Stimulated activated CD8-positive, alpha-beta memory T cell treated with anti-CD3 and anti-CD28 coated beads, Interleukin-7, amount 100 ng/mL, for 4 hours (primary cell): ENCODE measurements around the gene S100P.
"Not testable (repeated sequence)": the region's sequence is repeated elsewhere in the genome, so short reads cannot be mapped to it uniquely, and the experiment has no call there.

Source experiments
- DNase-seq, 2 donors: peaks; one replicate each; pipeline ENCODE4 v3.0.0-alpha.2; 2020; ENCODE audit warnings: low read depth in 2 of 2

Gene S100P

GRCh38 chr4:6693231-6694176 lies at the start of gene S100P:
Gene S100P (plus strand): TSS chr4:6693878. CDS start chr4:6693933, 55 bp downstream.
- no peak for DNase-seq

GRCh38 chr4:6644792-6645530 lies 48.7 kb upstream of the S100P start:
- no peak for DNase-seq

GRCh38 chr4:6647169-6647568 lies 46.5 kb upstream of the S100P start:
- DNase-seq: no peak

GRCh38 chr4:6647582-6648230 lies 46.0 kb upstream of the S100P start:
- no peak for DNase-seq

GRCh38 chr4:6649216-6649615 lies 44.5 kb upstream of the S100P start:
- DNase-seq: no peak

- DNase-seq: not testable (repeated sequence)
Measured at GRCh38 chr4:6654211-6654610, 39.5 kb upstream of the S100P start.

GRCh38 chr4:6655291-6655690 lies 38.4 kb upstream of the S100P start:
- DNase-seq: not testable (repeated sequence)

GRCh38 chr4:6655924-6656323 lies 37.8 kb upstream of the S100P start:
- no peak for DNase-seq

- DNase-seq: no peak
Measured at GRCh38 chr4:6657242-6658208, 36.2 kb upstream of the S100P start.

GRCh38 chr4:6658209-6658595 lies 35.5 kb upstream of the S100P start:
- DNase-seq: no peak

- DNase-seq: peak in 1 of 2 donors; percentile 62
Measured at GRCh38 chr4:6658597-6659075, 35.0 kb upstream of the S100P start.

GRCh38 chr4:6659897-6660296 lies 33.8 kb upstream of the S100P start:
- no peak for DNase-seq

GRCh38 chr4:6660430-6660829 lies 33.2 kb upstream of the S100P start:
- DNase-seq: no peak

- no peak for DNase-seq
Measured at GRCh38 chr4:6662591-6662990, 31.1 kb upstream of the S100P start.

- DNase-seq: no peak
Measured at GRCh38 chr4:6663596-6664393, 29.9 kb upstream of the S100P start.

GRCh38 chr4:6665320-6665654 lies 28.4 kb upstream of the S100P start:
- no peak for DNase-seq

GRCh38 chr4:6668391-6668790 lies 25.3 kb upstream of the S100P start:
- DNase-seq: no peak

GRCh38 chr4:6671648-6672047 lies 22.0 kb upstream of the S100P start:
- DNase-seq: no peak

GRCh38 chr4:6672131-6672530 lies 21.5 kb upstream of the S100P start:
- DNase-seq: no peak

- not testable (repeated sequence) for DNase-seq
Measured at GRCh38 chr4:6672541-6673190, 21.0 kb upstream of the S100P start.
